WERI-Rb-1 (cell line): ENCODE results near the gene CRK.
A peak's percentile ranks its signal among the peaks of the same experiment; 100 is the strongest.

ENCODE experiments used
- DNase-seq: peaks from one replicate; pipeline ENCODE4 v3.0.0-alpha.2; 2020
- H3K27ac ChIP-seq: fragments of 250-450 bp; sonication (Bioruptor Pico); 2 replicates; pipeline ENCODE4 v1.5.1; 2020; ENCODE audit warnings: mild to moderate bottlenecking, moderate library complexity
- H3K27me3 ChIP-seq: fragments of 250-450 bp; sonication (Bioruptor Pico); 2 replicates; pipeline ENCODE4 v1.5.1; 2021; ENCODE audit warnings: mild to moderate bottlenecking, low read depth, moderate library complexity; ENCODE audit not compliant: insufficient read depth, severe bottlenecking
- H3K36me3 ChIP-seq: fragments of 250-450 bp; sonication (Bioruptor Pico); 2 replicates; pipeline ENCODE4 v1.5.1; 2020; ENCODE audit warnings: mild to moderate bottlenecking, moderate library complexity
- H3K4me3 ChIP-seq: 2 replicates; pipeline ENCODE4 v1.5.1; 2011; ENCODE audit warnings: low read depth, mild to moderate bottlenecking, control low read depth, low read length
- H3K9me3 ChIP-seq: fragments of 250-450 bp; sonication (Bioruptor Pico); 2 replicates; pipeline ENCODE4 v1.5.1; 2021; ENCODE audit warnings: mild to moderate bottlenecking, moderate library complexity; ENCODE audit not compliant: severe bottlenecking
- TF ChIP-seq, protein P1 (sequence below): IDR thresholded peaks from 2 replicates; pipeline ENCODE4 v1.5.1; 2011; ENCODE audit warnings: low read depth, mild to moderate bottlenecking, control low read depth, inconsistent platforms, low read length

CRK gene

GRCh38 chr17:1498233-1498632, 42.2 kb upstream of the CRK start:
- Histone ChIP-seq H3K27ac (no peak overlapping the region), H3K36me3 (peaks cover 6% of the 10 kb centered on the region; the same call in 1 of the 2 replicates), H3K9me3 (no peaks in the 10 kb centered on the region), H3K27me3 (no peaks in the 10 kb centered on the region), H3K4me3 (no peak overlapping the region)
- no peak for DNase-seq
- TF ChIP-seq, protein P1, sequence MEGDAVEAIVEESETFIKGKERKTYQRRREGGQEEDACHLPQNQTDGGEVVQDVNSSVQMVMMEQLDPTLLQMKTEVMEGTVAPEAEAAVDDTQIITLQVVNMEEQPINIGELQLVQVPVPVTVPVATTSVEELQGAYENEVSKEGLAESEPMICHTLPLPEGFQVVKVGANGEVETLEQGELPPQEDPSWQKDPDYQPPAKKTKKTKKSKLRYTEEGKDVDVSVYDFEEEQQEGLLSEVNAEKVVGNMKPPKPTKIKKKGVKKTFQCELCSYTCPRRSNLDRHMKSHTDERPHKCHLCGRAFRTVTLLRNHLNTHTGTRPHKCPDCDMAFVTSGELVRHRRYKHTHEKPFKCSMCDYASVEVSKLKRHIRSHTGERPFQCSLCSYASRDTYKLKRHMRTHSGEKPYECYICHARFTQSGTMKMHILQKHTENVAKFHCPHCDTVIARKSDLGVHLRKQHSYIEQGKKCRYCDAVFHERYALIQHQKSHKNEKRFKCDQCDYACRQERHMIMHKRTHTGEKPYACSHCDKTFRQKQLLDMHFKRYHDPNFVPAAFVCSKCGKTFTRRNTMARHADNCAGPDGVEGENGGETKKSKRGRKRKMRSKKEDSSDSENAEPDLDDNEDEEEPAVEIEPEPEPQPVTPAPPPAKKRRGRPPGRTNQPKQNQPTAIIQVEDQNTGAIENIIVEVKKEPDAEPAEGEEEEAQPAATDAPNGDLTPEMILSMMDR: no peak

GRCh38 chr17:1497831-1498230, 41.8 kb upstream of the CRK start:
- Histone ChIP-seq H3K9me3 (no peaks in the 10 kb centered on the region), H3K27me3 (no peaks in the 10 kb centered on the region), H3K4me3 (no peak overlapping the region), H3K36me3 (peaks cover 6% of the 10 kb centered on the region; the same call in 1 of the 2 replicates), H3K27ac (no peak overlapping the region)
- TF ChIP-seq, protein P1: no peak
- no peak for DNase-seq

- Histone ChIP-seq H3K9me3 (no peaks in the 10 kb centered on the region), H3K4me3 (no peak overlapping the region), H3K27ac (0 out of 2 replicates have a peak overlapping the region, but pooled peaks have one; percentile 32), H3K36me3 (peaks cover 6% of the 10 kb centered on the region; the same call in 1 of the 2 replicates), H3K27me3 (no peaks in the 10 kb centered on the region)
- peak; percentile 85 for DNase-seq
- TF ChIP-seq, protein P1: no peak
Observed at GRCh38 chr17:1496869-1497268, 40.8 kb upstream of the CRK start.

GRCh38 chr17:1495265-1495989, 39.4 kb upstream of the CRK start:
- Histone ChIP-seq H3K36me3 (peaks cover 6% of the 10 kb centered on the region; the same call in 1 of the 2 replicates), H3K27ac (no peak overlapping the region), H3K9me3 (no peaks in the 10 kb centered on the region), H3K27me3 (no peaks in the 10 kb centered on the region), H3K4me3 (no peak overlapping the region)
- TF ChIP-seq, protein P1: no peak
- DNase-seq: no peak

- H3K27me3 ChIP-seq: no peaks in the 10 kb centered on the region
- TF ChIP-seq, protein P1: no peak
- H3K36me3 ChIP-seq: peaks cover 6% of the 10 kb centered on the region; the same call in 1 of the 2 replicates
- H3K27ac ChIP-seq: no peak overlapping the region
- no peaks in the 10 kb centered on the region for H3K9me3 ChIP-seq
- no peak overlapping the region for H3K4me3 ChIP-seq
- no peak for DNase-seq
Observed at GRCh38 chr17:1494736-1495253, 38.8 kb upstream of the CRK start.

DNA sequence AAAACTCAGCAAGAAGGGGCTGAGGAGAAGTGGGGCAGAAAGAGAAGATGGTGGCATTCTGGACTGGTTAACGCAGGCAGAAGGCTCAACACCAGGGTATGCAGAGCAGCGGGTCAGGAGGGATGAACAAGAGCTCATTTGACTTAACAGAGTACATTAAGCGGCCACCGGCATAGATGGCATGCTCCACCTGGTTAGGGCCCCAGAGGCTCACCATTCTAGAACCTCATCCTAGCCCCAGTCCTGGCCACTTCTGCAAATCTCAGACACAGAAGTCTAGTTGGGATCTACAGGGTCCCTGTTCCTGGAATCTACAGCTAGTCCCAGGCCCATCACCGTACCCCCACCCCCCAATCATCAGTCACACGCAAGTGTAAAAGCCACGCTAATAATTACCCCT, 38.2 kb upstream of the CRK start:
- H3K4me3 ChIP-seq: no peak overlapping the region
- H3K9me3 ChIP-seq: no peaks in the 10 kb centered on the region
- H3K27me3 ChIP-seq: no peaks in the 10 kb centered on the region
- no peak overlapping the region for H3K27ac ChIP-seq
- DNase-seq: no peak
- TF ChIP-seq, protein P1: no peak
- peaks cover 6% of the 10 kb centered on the region; the same call in 1 of the 2 replicates for H3K36me3 ChIP-seq
